ENCODE data around the gene RHOD. TPM values are rescaled to one million over a fixed set of nuclear protein-coding genes. Genes with fewer than 3 reads are reported as not detected.

Gene RHOD
- total and polyA plus RNA-seq, 4 donors, result 7.3 to 39.3 (median 16.5) TPM

- Histone ChIP-seq H3K9me3 (ENCODE audit: control insufficient read depth in 4 of 4, insufficient read depth in 3 of 4, low read length in 3 of 4) (no peaks in the 10 kb centered on the region), H3K27me3 (ENCODE audit: control insufficient read depth in 3 of 3, insufficient read depth in 3 of 3, low read length in 2 of 3) (no peaks in the 10 kb centered on the region), H3K4me1 (ENCODE audit: control insufficient read depth in 5 of 5, insufficient read depth in 5 of 5, low read length in 5 of 5) (peaks cover 0 to 24% (median 6%) of the 10 kb centered on the region in 5 donors), H3K36me3 (ENCODE audit: control insufficient read depth in 4 of 4, insufficient read depth in 4 of 4, low read length in 4 of 4) (no peaks in the 10 kb centered on the region), H3K27ac (ENCODE audit: low read depth in 1 of 2, low read length in 1 of 2) (no peak overlapping the region), H3K9ac (ENCODE audit: insufficient read depth in 1 of 2, low read length in 2 of 2) (no peak overlapping the region), H3K4me3 (no peak overlapping the region)
- TF ChIP-seq, protein P1, sequence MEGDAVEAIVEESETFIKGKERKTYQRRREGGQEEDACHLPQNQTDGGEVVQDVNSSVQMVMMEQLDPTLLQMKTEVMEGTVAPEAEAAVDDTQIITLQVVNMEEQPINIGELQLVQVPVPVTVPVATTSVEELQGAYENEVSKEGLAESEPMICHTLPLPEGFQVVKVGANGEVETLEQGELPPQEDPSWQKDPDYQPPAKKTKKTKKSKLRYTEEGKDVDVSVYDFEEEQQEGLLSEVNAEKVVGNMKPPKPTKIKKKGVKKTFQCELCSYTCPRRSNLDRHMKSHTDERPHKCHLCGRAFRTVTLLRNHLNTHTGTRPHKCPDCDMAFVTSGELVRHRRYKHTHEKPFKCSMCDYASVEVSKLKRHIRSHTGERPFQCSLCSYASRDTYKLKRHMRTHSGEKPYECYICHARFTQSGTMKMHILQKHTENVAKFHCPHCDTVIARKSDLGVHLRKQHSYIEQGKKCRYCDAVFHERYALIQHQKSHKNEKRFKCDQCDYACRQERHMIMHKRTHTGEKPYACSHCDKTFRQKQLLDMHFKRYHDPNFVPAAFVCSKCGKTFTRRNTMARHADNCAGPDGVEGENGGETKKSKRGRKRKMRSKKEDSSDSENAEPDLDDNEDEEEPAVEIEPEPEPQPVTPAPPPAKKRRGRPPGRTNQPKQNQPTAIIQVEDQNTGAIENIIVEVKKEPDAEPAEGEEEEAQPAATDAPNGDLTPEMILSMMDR (IDR thresholded peaks at IDR 0.05; ENCODE audit: control extremely low read depth, extremely low read depth), result no peak
- DNase-seq (no peak), ATAC-seq (ENCODE audit: insufficient read depth, low FRiP score) (no peak)
- 90 to 92% methylated on average over 9 of the region's 9 CpGs for WGBS, 2 donors
Measured at GRCh38 chr11:67051180-67051893, 5.3 kb upstream of the RHOD start.

- Histone ChIP-seq H3K27me3 (ENCODE audit: control insufficient read depth in 3 of 3, insufficient read depth in 3 of 3, low read length in 2 of 3) (no peaks in the 10 kb centered on the region), H3K4me3 (no peak overlapping the region), H3K27ac (ENCODE audit: low read depth in 1 of 2, low read length in 1 of 2) (no peak overlapping the region), H3K36me3 (ENCODE audit: control insufficient read depth in 4 of 4, insufficient read depth in 4 of 4, low read length in 4 of 4) (no peaks in the 10 kb centered on the region), H3K9me3 (ENCODE audit: control insufficient read depth in 4 of 4, insufficient read depth in 3 of 4, low read length in 3 of 4) (no peaks in the 10 kb centered on the region), H3K4me1 (ENCODE audit: control insufficient read depth in 5 of 5, insufficient read depth in 5 of 5, low read length in 5 of 5) (peaks cover 0 to 26% (median 7%) of the 10 kb centered on the region in 5 donors), H3K9ac (ENCODE audit: insufficient read depth in 1 of 2, low read length in 2 of 2) (no peak overlapping the region)
- TF ChIP-seq, protein P1 (IDR thresholded peaks at IDR 0.05; ENCODE audit: control extremely low read depth, extremely low read depth), result no peak
- DNase-seq (no peak), ATAC-seq (ENCODE audit: insufficient read depth, low FRiP score) (no peak)
- WGBS, 2 donors, result 86 to 88% methylated on average over 4 of the region's 4 CpGs
Measured at GRCh38 chr11:67051945-67052488, 4.6 kb upstream of the RHOD start.

DNA sequence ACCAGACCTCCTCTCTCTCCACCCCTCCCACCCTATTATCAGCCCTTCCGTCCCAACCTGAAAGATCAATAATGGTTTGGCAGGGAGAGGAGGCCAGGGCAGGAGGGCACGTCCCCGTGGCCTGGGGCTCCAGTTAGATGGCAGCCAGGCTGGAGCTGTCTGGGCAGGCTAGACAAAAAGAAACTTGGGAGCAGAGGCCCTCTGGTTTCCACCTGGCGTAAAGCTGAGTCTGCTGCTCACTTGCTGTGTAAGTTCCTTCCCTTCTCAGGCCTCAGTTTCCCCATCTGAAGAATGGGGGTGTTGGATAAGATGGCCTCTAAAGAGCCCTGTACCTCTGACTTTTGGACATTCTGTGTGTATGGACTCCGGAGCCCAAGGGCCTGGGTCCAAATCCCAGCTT, 3.8 kb upstream of the RHOD start:
- H3K9me3 ChIP-seq (ENCODE audit: control insufficient read depth in 4 of 4, insufficient read depth in 3 of 4, low read length in 3 of 4), result no peaks in the 10 kb centered on the region
- TF ChIP-seq, protein P1 (IDR thresholded peaks at IDR 0.05; ENCODE audit: control extremely low read depth, extremely low read depth), result no peak
- WGBS, 2 donors, result 90 to 93% methylated on average over 5 of the region's 5 CpGs

More for the DNA sequence above, 3.8 kb upstream of the RHOD start:
- Histone ChIP-seq H3K4me3 (no peak overlapping the region), H3K27me3 (ENCODE audit: control insufficient read depth in 3 of 3, insufficient read depth in 3 of 3, low read length in 2 of 3) (no peaks in the 10 kb centered on the region), H3K27ac (ENCODE audit: low read depth in 1 of 2, low read length in 1 of 2) (no peak overlapping the region), H3K9ac (ENCODE audit: insufficient read depth in 1 of 2, low read length in 2 of 2) (no peak overlapping the region), H3K36me3 (ENCODE audit: control insufficient read depth in 4 of 4, insufficient read depth in 4 of 4, low read length in 4 of 4) (no peaks in the 10 kb centered on the region), H3K4me1 (ENCODE audit: control insufficient read depth in 5 of 5, insufficient read depth in 5 of 5, low read length in 5 of 5) (peaks cover 0 to 31% (median 7%) of the 10 kb centered on the region in 5 donors)
- DNase-seq (no peak), ATAC-seq (ENCODE audit: insufficient read depth, low FRiP score) (no peak)
